IMR-90 (cell line): ENCODE data around the gene GPR176. TPM values are rescaled to one million over a fixed set of nuclear protein-coding genes. Genes with fewer than 3 reads are reported as not detected.

Source experiments
- ATAC-seq: fragments of 200-7000 bp; cut with Tn5 transposase; 2 replicates; pipeline ENCODE4 v1.9.1; 2020; ENCODE audit warnings: low read depth, mild to moderate bottlenecking, moderate library complexity
- BruUV-seq: library from RNA; stranded (reverse); fragments of 400-500 nt; replicated peaks from 2 replicates; lab custom pipeline; 2021; lab: Mats Ljungman, UMichigan
- CTCF ChIA-PET: fragments of 300-600 bp; formaldehyde crosslinking; extraction: SDS; loops from one replicate; lab custom pipeline; 2021; ENCODE audit warnings: antibody characterized with exemption; lab: Yijun Ruan, JAX
- POLR2A ChIA-PET: fragments of 300-600 bp; sonication (Branson Sonifier 250); formaldehyde crosslinking; loops from one replicate; lab custom pipeline; 2022; ENCODE audit warnings: antibody characterized with exemption; ENCODE audit not compliant: unreplicated experiment; lab: Charles Lee
- DNase-seq: peaks from one replicate; pipeline ENCODE4 v3.0.0; 2013
- H2AFZ ChIP-seq: replicated peaks from 2 replicates; pipeline ENCODE3; 2013; ENCODE audit warnings: low read length, mild to moderate bottlenecking; ENCODE audit not compliant: poor library complexity
- H2AK5ac ChIP-seq: 2 replicates; pipeline ENCODE4 v1.6.1; 2013; ENCODE audit warnings: low read depth, low read length, inconsistent platforms
- H2AK9ac ChIP-seq: replicated peaks from 2 replicates; pipeline ENCODE3; 2013; ENCODE audit warnings: mild to moderate bottlenecking, low read depth, low read length, moderate library complexity; ENCODE audit not compliant: poor library complexity
- H2BK120ac ChIP-seq: 2 replicates; pipeline ENCODE4 v1.6.1; 2013; ENCODE audit warnings: low read depth, low read length, inconsistent platforms
- H2BK15ac ChIP-seq: 3 replicates; pipeline ENCODE4 v1.6.1; 2013; ENCODE audit warnings: low read depth, low read length, inconsistent platforms
- H2BK20ac ChIP-seq: 2 replicates; pipeline ENCODE4 v1.6.1; 2013; ENCODE audit warnings: low read depth, mild to moderate bottlenecking, inconsistent platforms, low read length, moderate library complexity
- H2BK5ac ChIP-seq: 2 replicates; pipeline ENCODE4 v1.6.1; 2013; ENCODE audit warnings: mild to moderate bottlenecking, low read depth, low read length, inconsistent platforms; ENCODE audit not compliant: poor library complexity, severe bottlenecking
- H3K14ac ChIP-seq: replicated peaks from 2 replicates; pipeline ENCODE4 v1.6.1; 2013; ENCODE audit warnings: low read depth, low read length, inconsistent platforms
- H3K18ac ChIP-seq: 2 replicates; pipeline ENCODE4 v1.6.1; 2013; ENCODE audit warnings: low read depth, low read length, control low read depth
- H3K23ac ChIP-seq: 2 replicates; pipeline ENCODE4 v1.6.1; 2013; ENCODE audit warnings: low read depth, low read length, inconsistent platforms
- H3K27ac ChIP-seq: 2 replicates; pipeline ENCODE4 v1.5.1; 2013; ENCODE audit warnings: mild to moderate bottlenecking, control low read depth, low read length; ENCODE audit not compliant: insufficient read depth
- H3K27me3 ChIP-seq: 2 replicates; pipeline ENCODE4 v1.6.1; 2013; ENCODE audit warnings: low read length; ENCODE audit not compliant: control insufficient read depth, insufficient read depth
- H3K36me3 ChIP-seq: 2 replicates; pipeline ENCODE4 v1.6.1; 2013; ENCODE audit warnings: low read length, mixed read lengths; ENCODE audit not compliant: control insufficient read depth, insufficient read depth
- H3K4ac ChIP-seq: 2 replicates; pipeline ENCODE4 v1.6.1; 2013; ENCODE audit warnings: low read depth, low read length, inconsistent platforms
- H3K4me1 ChIP-seq: 2 replicates; pipeline ENCODE4 v1.6.1; 2013; ENCODE audit warnings: low read length, mixed read lengths; ENCODE audit not compliant: control insufficient read depth, insufficient read depth
- H3K4me2 ChIP-seq: 2 replicates; pipeline ENCODE4 v1.6.1; 2013; ENCODE audit warnings: low read depth, mild to moderate bottlenecking, control low read depth, low read length, moderate library complexity
- H3K4me3 ChIP-seq: 2 replicates; pipeline ENCODE4 v1.5.1; 2013; ENCODE audit warnings: low read depth, mild to moderate bottlenecking, control low read depth, low read length, moderate library complexity; ENCODE audit not compliant: insufficient read depth
- H3K56ac ChIP-seq: 2 replicates; pipeline ENCODE4 v1.6.1; 2013; ENCODE audit warnings: low read length, inconsistent platforms; ENCODE audit not compliant: insufficient read depth; ENCODE audit errors: extremely low read depth
- H3K79me1 ChIP-seq, 2 experiments: 2 replicates each; pipeline ENCODE4 v1.6.1; 2013; ENCODE audit warnings: low read length in 2 of 2, inconsistent platforms in 1 of 2, low read depth in 1 of 2
- H3K9ac ChIP-seq: 2 replicates; pipeline ENCODE4 v1.6.1; 2013; ENCODE audit warnings: low read depth, low read length, control low read depth
- H3K9me1 ChIP-seq: 2 replicates; pipeline ENCODE4 v1.6.1; 2013; ENCODE audit warnings: low read length, inconsistent platforms; ENCODE audit not compliant: insufficient read depth
- H3K9me3 ChIP-seq: 2 replicates; pipeline ENCODE4 v1.6.1; 2013; ENCODE audit warnings: low read length; ENCODE audit not compliant: control insufficient read depth, insufficient read depth
- H4K20me1 ChIP-seq: 2 replicates; pipeline ENCODE4 v1.6.1; 2013; ENCODE audit warnings: low read length, inconsistent platforms; ENCODE audit not compliant: insufficient read depth
- H4K5ac ChIP-seq: 2 replicates; pipeline ENCODE4 v1.6.1; 2013; ENCODE audit warnings: mild to moderate bottlenecking, low read depth, low read length, control low read depth
- H4K8ac ChIP-seq, 2 experiments: 2 replicates each; pipeline ENCODE4 v1.6.1; 2013; ENCODE audit warnings: low read depth in 2 of 2, low read length in 2 of 2, control low read depth in 1 of 2, inconsistent platforms in 1 of 2
- H4K91ac ChIP-seq: 2 replicates; pipeline ENCODE4 v1.6.1; 2013; ENCODE audit warnings: low read depth, low read length, inconsistent platforms; ENCODE audit not compliant: insufficient read depth
- MAZ ChIP-seq: IDR thresholded peaks from 2 replicates; pipeline ENCODE4 v1.6.1; 2012; ENCODE audit warnings: low read depth, mild to moderate bottlenecking, low read length, improper control_type of control experiment, moderate library complexity, borderline replicate concordance
- POLR2A ChIP-seq: IDR thresholded peaks from 2 replicates; pipeline ENCODE4 v1.6.1; 2012; ENCODE audit warnings: mild to moderate bottlenecking, low read depth, low read length
- RAD21 ChIP-seq: IDR thresholded peaks from 2 replicates; pipeline ENCODE4 v1.6.1; 2012; ENCODE audit warnings: low read length, improper control_type of control experiment
- RCOR1 ChIP-seq: IDR thresholded peaks from 2 replicates; pipeline ENCODE4 v1.6.1; 2012; ENCODE audit warnings: mild to moderate bottlenecking, low read length, improper control_type of control experiment; ENCODE audit not compliant: insufficient replicate concordance
- whole genome bisulfite sequencing, 2 experiments: methylation state at CpG; one replicate each; pipeline versions ENCODE4 v1.1.5 to v1.1.7; 2013; ENCODE audit warnings: missing lambda C conversion rate in 2 of 2; ENCODE audit not compliant: insufficient read length in 1 of 2; ENCODE audit errors: extremely low coverage in 2 of 2; 5-methylcytosine and 5-hydroxymethylcytosine counted together
- dilution Hi-C: fragments of 300-500 bp; cut with HindIII; formaldehyde crosslinking; loops from one replicate; pipeline ENCODE4 v1.14.3; 2018; ENCODE audit warnings: low sequenced_read_pairs; ENCODE audit not compliant: unreplicated experiment
- in situ Hi-C: fragments of 300-500 bp; cut with MboI; formaldehyde crosslinking; loops from 3 replicates; pipeline ENCODE4 v1.14.3; 2019; ENCODE audit warnings: low sequenced_read_pairs, inconsistent platforms, mixed read lengths
- intact Hi-C: fragments of 100-400 bp; cut with micrococcal nuclease; formaldehyde crosslinking; loops from 2 replicates; pipeline ENCODE4 v1.10.0; 2022
- polyA plus RNA-seq, 3 experiments: library from polyadenylated mRNA; depleted of rRNA; stranded (reverse); fragments of >200 nt; gene quantifications; 2 replicates each; pipeline ENCODE4 v1.2.3, GENCODE V29; 2012; ENCODE audit warnings: low replicate concordance in 1 of 3
- total RNA-seq: library from RNA; depleted of rRNA; stranded (reverse); fragments of >200 nt; gene quantifications from 2 replicates; pipeline ENCODE4 v1.2.3, GENCODE V29; 2012

The GPR176 gene
- total and polyA plus RNA-seq, 2 of the 4 experiments (the other 2 are of a cell fraction), result 114 to 246 TPM

DNA sequence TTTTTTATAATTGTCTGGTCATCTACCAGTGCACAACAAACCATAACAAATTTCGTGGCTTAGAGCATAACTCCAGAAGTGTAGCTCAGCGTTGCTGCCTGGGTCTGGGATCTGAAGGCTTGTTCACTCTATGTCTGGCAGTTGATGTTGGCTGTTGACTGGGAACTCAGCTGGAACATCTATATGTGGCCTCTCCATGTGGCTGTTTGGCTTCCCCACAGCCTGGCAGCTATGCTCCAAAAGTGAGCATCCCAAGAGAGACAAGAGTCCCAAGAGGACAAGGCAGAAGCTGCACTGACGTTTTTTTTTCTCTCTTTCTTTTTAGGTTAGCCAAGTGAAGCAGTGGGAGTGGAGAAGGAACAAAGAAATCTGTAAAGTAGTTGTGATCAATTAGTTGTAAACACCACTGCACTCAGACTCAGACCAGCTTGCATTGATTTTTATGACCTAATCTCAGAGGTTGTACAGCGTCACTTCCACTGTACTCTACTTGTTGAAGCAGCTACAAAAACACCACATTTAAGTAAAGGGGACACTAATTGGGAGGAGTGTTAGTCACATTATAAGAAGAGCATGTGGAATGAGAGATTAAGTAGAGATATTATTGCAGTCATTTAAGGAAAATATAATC, 2.5 kb upstream of the GPR176 start:
- Histone ChIP-seq H3K36me3 (no peaks in the 10 kb centered on the region), H3K4me1 (peaks cover 4% of the 10 kb centered on the region), H3K9ac (no peak overlapping the region), H3K9me1 (peaks cover 6% of the 10 kb centered on the region; the same call in 1 of the 2 replicates), H2AFZ (peak overlapping the region; percentile 60), H3K14ac (peak overlapping the region; percentile 13; the same call in 1 of the 2 replicates), H4K91ac (no peak overlapping the region), H3K9me3 (no peaks in the 10 kb centered on the region), H3K56ac (no peak overlapping the region), H3K18ac (peak overlapping the region; percentile 59), H2BK5ac (peak overlapping the region; percentile 4), H3K4ac (peak overlapping the region; percentile 52), H2BK20ac (peak overlapping the region; percentile 46; the same call in 1 of the 2 replicates), H2AK5ac (peak overlapping the region; percentile 12), H3K79me1 (peaks cover 4 to 10% of the 10 kb centered on the region in 2 experiments; a peak in 1 of 4 replicates), H4K5ac (peak overlapping the region; percentile 87), H4K20me1 (no peaks in the 10 kb centered on the region), H3K27ac (no peak overlapping the region), H3K27me3 (no peaks in the 10 kb centered on the region), H3K4me3 (no peak overlapping the region), H2AK9ac (no peak overlapping the region), H4K8ac (peak overlapping the region in 1 of 2 experiments; percentile 53; a peak in 1 of 4 replicates), H3K23ac (peak overlapping the region; percentile 68), H2BK120ac (peak overlapping the region; percentile 52; the same call in 1 of the 2 replicates), H3K4me2 (0 out of 2 replicates have a peak overlapping the region, but pooled peaks have one; percentile 20), H2BK15ac (peak overlapping the region; percentile 59; the same call in 1 of the 3 replicates)
- dilution Hi-C loops (no loop called here), intact Hi-C loops (no loop called here), in situ Hi-C loops (no loop called here)
- DNase-seq, result no peak
- TF ChIP-seq POLR2A, result no peak
- TF ChIP-seq MAZ, result no peak
- no peak for TF ChIP-seq RCOR1
- no peak for TF ChIP-seq RAD21
- ChIA-PET CTCF (interaction anchor here (1.1 to 1.3 kb wide), 3 partner anchors 9 to 35 kb away, joined by 3 to 4 read pairs (median 3); no protein-coding TSS in a partner anchor), POLR2A (interaction anchor here (0.6 kb wide), 1 partner anchor 621 kb away, joined by 4 read pairs; no protein-coding TSS in a partner anchor)
- no peak for ATAC-seq
- WGBS, 2 experiments, result no CpG with 5 or more reads among the region's 4 CpGs
- no TSS peak for BruUV-seq
